GM19328 (cell line): ENCODE results near the gene CYP4Z1.
"Not testable (repeated sequence)": the region's sequence is repeated elsewhere in the genome, so short reads cannot be mapped to it uniquely, and the experiment has no call there.

ENCODE experiments used
- ATAC-seq: cut with Tn5 transposase; IDR thresholded peaks from one replicate; pipeline ENCODE4 v1.9.1; 2021; ENCODE audit warnings: mild to moderate bottlenecking, moderate library complexity; ENCODE audit not compliant: unreplicated experiment

Gene CYP4Z1, protein sequence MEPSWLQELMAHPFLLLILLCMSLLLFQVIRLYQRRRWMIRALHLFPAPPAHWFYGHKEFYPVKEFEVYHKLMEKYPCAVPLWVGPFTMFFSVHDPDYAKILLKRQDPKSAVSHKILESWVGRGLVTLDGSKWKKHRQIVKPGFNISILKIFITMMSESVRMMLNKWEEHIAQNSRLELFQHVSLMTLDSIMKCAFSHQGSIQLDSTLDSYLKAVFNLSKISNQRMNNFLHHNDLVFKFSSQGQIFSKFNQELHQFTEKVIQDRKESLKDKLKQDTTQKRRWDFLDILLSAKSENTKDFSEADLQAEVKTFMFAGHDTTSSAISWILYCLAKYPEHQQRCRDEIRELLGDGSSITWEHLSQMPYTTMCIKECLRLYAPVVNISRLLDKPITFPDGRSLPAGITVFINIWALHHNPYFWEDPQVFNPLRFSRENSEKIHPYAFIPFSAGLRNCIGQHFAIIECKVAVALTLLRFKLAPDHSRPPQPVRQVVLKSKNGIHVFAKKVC

DNA sequence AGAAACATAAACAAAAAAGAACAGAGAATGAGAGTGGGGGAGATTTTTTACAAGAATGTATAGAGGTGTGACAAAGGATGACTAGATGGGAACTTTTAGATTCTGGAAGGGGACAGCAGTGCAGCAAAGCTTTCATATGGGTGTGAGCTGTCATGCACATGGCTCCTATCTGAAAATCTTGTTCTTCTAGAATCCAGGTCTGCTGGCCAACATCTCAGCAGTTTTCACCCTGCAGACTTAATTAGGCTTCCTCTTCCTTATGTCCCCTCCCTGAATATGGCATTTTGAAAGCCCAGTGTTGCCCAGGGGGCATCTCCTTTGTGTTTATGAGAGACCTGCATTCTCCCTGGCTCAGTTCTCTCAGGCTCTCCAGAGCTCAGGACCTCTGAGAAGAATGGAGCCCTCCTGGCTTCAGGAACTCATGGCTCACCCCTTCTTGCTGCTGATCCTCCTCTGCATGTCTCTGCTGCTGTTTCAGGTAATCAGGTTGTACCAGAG lies at the start of gene CYP4Z1:
TSS of gene CYP4Z1 (plus strand) at position 135 of the 498 bp plus-strand sequence. CDS start at position 395, 260 bp downstream.
- no peak for ATAC-seq

DNA sequence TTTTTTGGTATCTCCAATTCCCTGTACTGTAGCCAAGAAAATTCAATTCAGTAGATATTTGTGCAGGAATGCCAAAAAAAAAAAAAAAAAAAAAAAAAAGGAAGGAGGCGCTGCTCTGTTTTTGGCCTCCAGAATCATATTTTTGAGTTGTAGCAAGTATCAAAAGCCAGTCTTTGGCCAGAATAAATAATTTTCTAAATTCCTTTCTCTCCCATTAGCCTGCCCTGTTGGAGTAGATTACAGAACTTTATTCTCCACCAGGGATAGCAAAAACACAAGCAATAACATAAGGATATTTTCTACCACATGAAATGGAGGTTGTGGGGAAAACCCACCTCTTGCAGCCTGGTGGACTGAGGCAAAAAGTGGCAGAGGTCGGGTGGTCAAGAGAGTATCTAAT lies 46.0 kb upstream of the CYP4Z1 start:
- ATAC-seq, result no peak

- ATAC-seq, result no peak
These were observed 43.5 kb upstream of the CYP4Z1 start, which contains the start of gene CYP4X1 for GRCh38 chr1:47023268-47024140. Gene CYP4X1 (plus strand): TSS chr1:47023669. CDS start chr1:47023818, 149 bp downstream.

- ATAC-seq, result no peak
These were observed 42.8 kb upstream of the CYP4Z1 start for GRCh38 chr1:47024141-47024801.

- no peak for ATAC-seq
These were observed 36.7 kb upstream of the CYP4Z1 start for GRCh38 chr1:47030170-47030805.

DNA sequence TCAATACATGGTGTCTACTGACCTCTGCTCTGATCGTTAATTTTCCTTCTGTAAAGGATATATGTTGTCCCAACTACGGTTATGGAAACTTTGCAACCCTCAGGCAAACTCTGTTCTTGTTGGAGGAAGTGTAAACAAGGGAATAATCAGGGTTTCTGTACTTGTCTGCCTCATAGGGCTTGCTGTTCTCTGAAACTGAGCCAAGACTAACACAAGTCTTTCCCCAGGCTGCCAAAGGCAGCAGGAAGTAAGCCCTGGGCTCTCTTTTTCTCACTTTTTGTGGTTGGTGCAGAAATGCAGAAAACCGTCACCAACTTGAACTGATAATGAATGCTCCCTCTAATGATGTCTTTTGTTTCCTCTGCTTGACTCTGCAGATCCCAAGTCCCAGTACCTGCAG lies 36.0 kb upstream of the CYP4Z1 start:
- ATAC-seq, result no peak

- ATAC-seq, result no peak
These were observed 35.4 kb upstream of the CYP4Z1 start for GRCh38 chr1:47031585-47031984.

DNA sequence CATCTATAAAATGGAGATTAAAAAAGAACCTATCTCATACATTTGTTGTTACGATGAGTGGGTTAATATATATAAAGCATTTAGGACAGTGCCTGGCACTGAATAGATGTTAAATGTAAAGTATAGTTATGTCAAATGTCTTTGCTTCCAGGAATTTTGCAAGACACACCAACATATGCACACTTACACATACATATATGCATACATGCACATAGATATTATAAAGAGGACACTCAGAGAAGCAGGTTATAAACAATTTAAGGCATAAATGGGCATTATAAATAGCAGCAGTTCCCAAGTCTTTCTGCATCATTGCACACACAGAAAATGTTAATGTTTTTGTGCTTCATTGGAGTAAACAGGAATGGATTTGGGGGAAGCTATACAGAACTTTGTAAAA lies 30.3 kb upstream of the CYP4Z1 start:
- ATAC-seq, result no peak

DNA sequence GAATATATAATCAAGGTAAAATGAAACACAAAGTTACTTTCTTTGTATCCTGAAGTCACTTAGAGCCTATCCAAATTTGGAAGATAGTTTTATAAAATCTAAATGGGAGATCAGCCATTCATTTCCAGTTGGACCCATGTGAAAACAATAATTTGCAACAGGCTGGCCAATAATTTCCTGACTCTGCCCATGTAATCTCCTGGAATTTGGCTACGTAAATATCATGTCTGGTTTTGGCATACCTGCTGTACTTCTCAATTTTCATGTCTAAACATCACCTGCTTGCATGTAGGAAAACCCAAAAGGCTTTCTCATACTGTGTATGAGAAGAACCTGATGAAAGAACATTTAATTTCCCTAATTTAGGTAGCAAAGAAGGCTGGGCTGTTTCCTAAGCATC lies 7.7 kb upstream of the CYP4Z1 start:
- ATAC-seq, result no peak

DNA sequence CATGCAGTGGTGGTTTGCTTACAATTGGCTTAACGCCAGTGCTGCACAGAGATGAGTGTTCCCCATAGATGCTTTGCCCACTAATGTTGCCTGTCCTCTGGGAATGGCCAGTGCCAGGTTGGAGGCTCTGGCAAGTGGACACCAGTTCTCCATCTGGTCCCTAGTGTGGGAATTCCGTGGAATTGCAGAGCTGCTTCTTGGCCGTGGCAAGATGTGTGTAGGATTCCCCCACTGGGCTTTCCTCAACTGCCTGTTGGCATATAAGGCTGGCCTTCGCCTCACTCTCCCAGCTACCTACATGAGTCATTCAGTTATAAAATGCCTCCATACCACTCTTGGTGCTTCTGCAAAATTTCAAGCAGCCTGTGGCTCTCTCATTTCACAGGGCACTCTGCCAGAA lies 2.0 kb downstream of the CYP4Z1 start:
- not testable (repeated sequence) for ATAC-seq

DNA sequence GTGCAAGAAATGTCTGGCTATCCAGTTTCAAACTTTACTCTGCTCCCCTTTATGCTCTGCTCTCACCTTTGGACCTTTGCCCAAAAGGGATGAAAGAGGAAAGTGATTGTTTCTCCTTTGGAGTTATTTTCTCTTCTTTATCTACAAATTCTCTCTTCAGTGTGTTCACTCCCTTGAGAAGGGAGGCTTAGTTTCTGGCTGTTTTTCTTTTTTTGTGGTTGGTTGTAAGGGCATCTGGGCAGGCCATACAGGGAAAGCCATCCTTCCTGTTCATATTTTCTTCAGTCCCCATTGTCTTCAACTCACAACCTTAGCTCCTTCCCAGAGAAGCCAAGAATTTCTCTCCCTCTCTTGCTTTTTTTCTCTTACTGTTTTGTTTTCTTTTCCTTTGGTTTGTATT lies 2.5 kb downstream of the CYP4Z1 start:
- not testable (repeated sequence) for ATAC-seq

GRCh38 chr1:47089356-47089755 lies 22.3 kb downstream of the CYP4Z1 start:
- ATAC-seq, result not testable (repeated sequence)

GRCh38 chr1:47091476-47091875 lies 24.4 kb downstream of the CYP4Z1 start:
- ATAC-seq, result not testable (repeated sequence)

DNA sequence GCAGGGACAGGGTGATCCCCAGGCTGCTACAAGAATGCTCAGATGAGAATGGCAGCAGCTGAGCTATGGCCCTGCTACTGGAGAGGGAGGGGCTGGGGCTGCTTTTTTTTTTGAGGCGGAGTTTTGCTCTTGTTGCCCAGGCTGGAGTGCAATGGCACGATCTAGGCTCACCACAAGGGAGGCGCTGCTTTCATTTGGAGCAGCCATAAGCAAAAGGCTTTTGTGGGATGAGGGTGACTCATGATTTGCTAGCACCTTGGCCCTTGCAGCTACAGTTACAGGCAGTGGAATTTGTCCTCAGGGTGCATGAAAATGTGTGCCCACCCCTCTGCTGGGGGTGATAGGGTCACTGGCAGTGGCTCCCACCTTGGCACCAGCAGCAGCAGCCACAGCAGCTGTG lies 37.8 kb downstream of the CYP4Z1 start:
- no peak for ATAC-seq

- ATAC-seq, result no peak
These were observed 39.8 kb downstream of the CYP4Z1 start for GRCh38 chr1:47106792-47107191.

- ATAC-seq, result not testable (repeated sequence)
These were observed 41.0 kb downstream of the CYP4Z1 start for GRCh38 chr1:47107851-47108574.

DNA sequence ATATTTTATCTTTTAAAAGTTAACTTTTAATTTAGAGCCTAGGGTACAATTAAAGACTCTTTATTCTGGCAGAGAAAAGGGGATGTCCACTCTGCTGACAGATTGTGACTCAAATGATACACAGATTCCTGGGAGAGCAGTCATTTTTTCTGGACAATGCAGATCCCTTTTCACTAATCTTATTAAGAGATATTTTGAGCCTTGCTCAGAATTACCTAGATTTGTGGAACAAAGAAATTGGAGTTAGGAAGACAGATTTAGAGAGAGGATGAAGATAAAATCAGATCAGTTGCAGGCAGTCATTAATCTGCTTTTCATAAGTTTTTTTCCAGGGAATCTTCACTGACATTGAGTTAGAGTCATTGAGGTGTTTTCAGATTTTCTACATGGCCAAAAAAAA lies 42.5 kb downstream of the CYP4Z1 start:
- ATAC-seq, result not testable (repeated sequence)

GRCh38 chr1:47113178-47113577 lies 46.1 kb downstream of the CYP4Z1 start:
- no peak for ATAC-seq

DNA sequence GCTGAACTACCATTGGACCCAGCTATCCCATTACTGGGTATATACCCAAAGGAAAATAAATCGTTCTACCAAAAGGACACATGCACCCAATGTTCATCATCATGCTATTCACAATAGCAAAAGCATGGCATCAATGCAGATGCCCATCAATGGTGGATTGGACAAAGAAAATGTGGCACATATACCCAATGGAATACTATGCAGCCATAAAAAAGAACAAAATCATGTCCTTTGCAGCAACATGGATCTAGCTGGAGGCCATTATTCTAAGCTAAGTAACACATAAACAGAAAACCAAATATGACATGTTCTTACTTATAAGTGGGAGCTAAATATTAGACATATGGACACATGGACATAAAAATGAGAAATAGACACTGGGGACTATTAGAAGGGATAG lies 54.0 kb downstream of the CYP4Z1 start:
- not testable (repeated sequence) for ATAC-seq

DNA sequence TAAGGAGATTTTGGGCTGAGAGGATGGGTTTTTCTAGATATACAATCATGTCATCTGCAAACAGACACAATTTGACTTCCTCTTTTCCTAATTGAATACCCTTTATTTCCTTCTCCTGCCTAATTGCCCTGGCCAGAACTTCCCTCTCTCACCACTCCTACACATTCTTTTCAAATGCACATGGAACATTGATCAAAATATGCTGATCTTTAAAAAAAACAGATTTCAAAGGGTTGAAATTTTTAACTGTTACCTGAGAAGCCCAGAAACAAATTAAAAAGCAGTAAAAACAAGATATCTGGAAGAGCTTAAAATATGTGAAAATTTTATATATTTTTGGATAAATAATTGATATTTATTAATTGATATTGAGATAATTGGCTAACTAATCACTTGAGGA lies 57.8 kb downstream of the CYP4Z1 start:
- ATAC-seq, result not testable (repeated sequence)
